HepG2 (cell line): Measurements from ENCODE around the gene TSPAN3. TPM values are rescaled to one million over a fixed set of nuclear protein-coding genes. Genes with fewer than 3 reads are reported as not detected.

ENCODE experiments used
- ATAC-seq: fragments of 200-7000 bp; cut with Tn5 transposase; 3 replicates; pipeline ENCODE4 v1.9.1; 2020; ENCODE audit warnings: mild to moderate bottlenecking, moderate library complexity
- BruUV-seq: library from RNA; stranded (reverse); fragments of 400-500 nt; replicated peaks from 2 replicates; lab custom pipeline; 2021; lab: Mats Ljungman, UMichigan
- CTCF ChIA-PET: fragments of 300-600 bp; formaldehyde crosslinking; extraction: SDS; loops from one replicate; lab custom pipeline; 2021; ENCODE audit warnings: low total read pairs, inconsistent platforms, low intra/inter-chr PET ratio; lab: Yijun Ruan, JAX
- POLR2A ChIA-PET: fragments of 350-600 bp; sonication (Branson Sonifier 250); formaldehyde crosslinking; loops from one replicate; lab custom pipeline; 2020; ENCODE audit warnings: antibody characterized with exemption, inconsistent platforms; lab: Yijun Ruan, JAX
- DNase-seq: peaks from one replicate; pipeline ENCODE4 v3.0.0-alpha.2; 2015; ENCODE audit warnings: low spot score
- FAIRE-seq: peaks from 3 replicates; lab custom pipeline; 2011; peaks lifted over from hg19 to GRCh38; lab: Jason Lieb, UNC
- H2AFZ ChIP-seq: one replicate; pipeline ENCODE4 v1.6.1; 2011; ENCODE audit warnings: low read length, inconsistent platforms
- H3K27ac ChIP-seq: fragments of 300-600 bp; 3 replicates; pipeline ENCODE4 v1.8.0; 2011; ENCODE audit warnings: mixed run types, mild to moderate bottlenecking, mixed read lengths, low read length, inconsistent platforms; ENCODE audit not compliant: insufficient read depth; ENCODE audit errors: extremely low read length
- H3K27me3 ChIP-seq, 2 experiments: fragments of 200-600 bp in 1 of 2; 2 replicates in 1 of 2; 3 replicates in 1 of 2; pipeline versions ENCODE4 v1.6.0 to v1.8.0; 2011; ENCODE audit warnings: low read length in 2 of 2, mild to moderate bottlenecking in 2 of 2, moderate library complexity in 2 of 2, inconsistent platforms in 1 of 2; ENCODE audit not compliant: insufficient read depth in 2 of 2, control insufficient read depth in 1 of 2
- H3K36me3 ChIP-seq, 2 experiments: fragments of 200-600 bp in 1 of 2; replicated peaks in 1 of 2; 2 replicates in 1 of 2; 3 replicates in 1 of 2; pipeline versions ENCODE4 v1.5.1 to v1.8.0; 2011; ENCODE audit warnings: low read length in 2 of 2, inconsistent platforms in 1 of 2; ENCODE audit not compliant: insufficient read depth in 2 of 2, control insufficient read depth in 1 of 2
- H3K4me1 ChIP-seq: 2 replicates; pipeline ENCODE4 v1.5.1; 2012; ENCODE audit warnings: low read length, inconsistent platforms; ENCODE audit not compliant: insufficient read depth
- H3K4me2 ChIP-seq: 2 replicates; pipeline ENCODE4 v1.6.0; 2011; ENCODE audit warnings: low read depth, low read length, inconsistent platforms
- H3K4me3 ChIP-seq, 3 experiments: fragments of 200-600 bp in 1 of 3; sonication (generic), shearing (Covaris generic) in 1 of 3; replicated peaks in 1 of 3; 2 replicates each; pipeline ENCODE4 v1.5.1; 2011 to 2016; ENCODE audit warnings: low read length in 3 of 3, inconsistent platforms in 2 of 3, low read depth in 2 of 3, mild to moderate bottlenecking in 2 of 3, control low read depth in 1 of 3, mixed read lengths in 1 of 3; ENCODE audit not compliant: insufficient read depth in 1 of 3
- H3K79me2 ChIP-seq: one replicate; pipeline ENCODE4 v1.6.1; 2011; ENCODE audit warnings: low read length, inconsistent platforms; ENCODE audit not compliant: insufficient read depth
- H3K9ac ChIP-seq: 2 replicates; pipeline ENCODE4 v1.6.0; 2011; ENCODE audit warnings: mild to moderate bottlenecking, low read depth, low read length, inconsistent platforms; ENCODE audit not compliant: insufficient read depth
- H3K9me3 ChIP-seq: 2 replicates; pipeline ENCODE4 v1.5.1; 2012; ENCODE audit warnings: mild to moderate bottlenecking, low read length
- H4K20me1 ChIP-seq: 2 replicates; pipeline ENCODE4 v1.6.0; 2011; ENCODE audit warnings: inconsistent platforms, mild to moderate bottlenecking, low read length, moderate library complexity; ENCODE audit not compliant: insufficient read depth
- BHLHE40 ChIP-seq: IDR thresholded peaks from 2 replicates; pipeline ENCODE4 v1.6.1; 2011; ENCODE audit warnings: low read length, improper control_type of control experiment
- DPF2 ChIP-seq: sonication (generic); formaldehyde crosslinking; IDR thresholded peaks from 2 replicates; pipeline ENCODE4 v1.4.0; 2020; ENCODE audit warnings: mild to moderate bottlenecking, low read depth, missing genetic modification reagents, borderline replicate concordance
- FIP1L1 ChIP-seq: fragments of 200-400 bp; formaldehyde crosslinking; IDR thresholded peaks from 2 replicates; pipeline ENCODE4 v1.6.1; 2018; ENCODE audit warnings: low read depth, mild to moderate bottlenecking, low read length, moderate library complexity, borderline replicate concordance; ENCODE audit not compliant: insufficient read depth
- FOXO4 ChIP-seq: sonication (generic); formaldehyde crosslinking; conservative IDR thresholded peaks from 2 replicates; pipeline ENCODE4 v1.8.1; 2023; ENCODE audit warnings: missing genetic modification reagents
- HIVEP1 ChIP-seq: sonication (generic); formaldehyde crosslinking; IDR thresholded peaks from 2 replicates; pipeline ENCODE4 v1.4.0; 2020; ENCODE audit warnings: mild to moderate bottlenecking, missing genetic modification reagents
- HMG20A ChIP-seq: IDR thresholded peaks from 2 replicates; pipeline ENCODE4 v1.6.1; 2016; ENCODE audit warnings: borderline replicate concordance
- NBN ChIP-seq: fragments of 450-650 bp; conservative IDR thresholded peaks from 2 replicates; pipeline ENCODE4 v1.6.1; 2017
- RBM39 ChIP-seq: fragments of 200-400 bp; formaldehyde crosslinking; IDR thresholded peaks from one replicate; pipeline ENCODE4 v1.6.1; 2018; ENCODE audit warnings: antibody characterized with exemption, mild to moderate bottlenecking, low read depth, low read length; ENCODE audit not compliant: poor library complexity, severe bottlenecking
- ZMYM2 ChIP-seq: sonication (generic); formaldehyde crosslinking; IDR thresholded peaks from 2 replicates; pipeline ENCODE4 v1.8.0; 2022; ENCODE audit warnings: mild to moderate bottlenecking, missing genetic modification reagents
- ZNF597 ChIP-seq: sonication (generic); formaldehyde crosslinking; IDR thresholded peaks from 2 replicates; pipeline ENCODE4 v1.5.0; 2020; ENCODE audit warnings: missing genetic modification reagents
- ZUFSP ChIP-seq: sonication (generic); formaldehyde crosslinking; IDR thresholded peaks from 2 replicates; pipeline ENCODE4 v1.9.0; 2021; ENCODE audit warnings: missing genetic modification reagents, mild to moderate bottlenecking, borderline replicate concordance
- WGBS: methylation state at CpG from one replicate; pipeline ENCODE4 v1.1.6; 2017; ENCODE audit warnings: low lambda C conversion rate; 5-methylcytosine and 5-hydroxymethylcytosine counted together
- in situ Hi-C: cut with HindIII; loops from 2 replicates; pipeline ENCODE4 v1.10.0; 2017; ENCODE audit warnings: low pct_unique_long_range_greater_than_20kb; ENCODE audit not compliant: extremely low pct_ligation_motif_present
- intact Hi-C: fragments of 100-400 bp; cut with micrococcal nuclease; formaldehyde crosslinking; loops from one replicate; pipeline ENCODE4 v1.10.0; 2022; ENCODE audit not compliant: unreplicated experiment
- polyA plus RNA-seq, 8 experiments: library from polyadenylated mRNA; depleted of rRNA in 3 of 8; stranded (reverse) in 7 of 8; unstranded in 1 of 8; fragments of >200 nt; fragmentation: Illumina TruSeq in 4 of 8; extraction: Trizol in 4 of 8; gene quantifications; 2 replicates each; pipeline versions ENCODE4 v1.2.1 to v1.2.3, GENCODE V29; 2011 to 2016; ENCODE audit warnings: low read depth in 4 of 8, missing spikeins in 1 of 8, mixed read lengths in 1 of 8; ENCODE audit not compliant: insufficient read depth in 1 of 8
- total RNA-seq, 5 experiments: library from RNA; depleted of rRNA; stranded (reverse); fragments of >200 nt; fragmentation: Illumina TruSeq; extraction: Trizol; gene quantifications; 2 replicates each; pipeline ENCODE4 v1.2.3, GENCODE V29; 2016; ENCODE audit warnings: low read depth in 1 of 5
- TF ChIP-seq, protein P1 (sequence below): sonication (generic); formaldehyde crosslinking; IDR thresholded peaks from 2 replicates; pipeline ENCODE4 v1.4.0; 2020; ENCODE audit warnings: mild to moderate bottlenecking, missing genetic modification reagents
- TF ChIP-seq, protein P2 (sequence below): sonication (generic); formaldehyde crosslinking; IDR thresholded peaks from 2 replicates; pipeline ENCODE4 v1.5.0; 2020; ENCODE audit warnings: mild to moderate bottlenecking, missing genetic modification reagents

The TSPAN3 gene
- total and polyA plus RNA-seq, 2 of the 13 experiments (the other 11 are each of a cell fraction or from before 2014, with no cell fraction given) = 167 to 170 TPM

DNA sequence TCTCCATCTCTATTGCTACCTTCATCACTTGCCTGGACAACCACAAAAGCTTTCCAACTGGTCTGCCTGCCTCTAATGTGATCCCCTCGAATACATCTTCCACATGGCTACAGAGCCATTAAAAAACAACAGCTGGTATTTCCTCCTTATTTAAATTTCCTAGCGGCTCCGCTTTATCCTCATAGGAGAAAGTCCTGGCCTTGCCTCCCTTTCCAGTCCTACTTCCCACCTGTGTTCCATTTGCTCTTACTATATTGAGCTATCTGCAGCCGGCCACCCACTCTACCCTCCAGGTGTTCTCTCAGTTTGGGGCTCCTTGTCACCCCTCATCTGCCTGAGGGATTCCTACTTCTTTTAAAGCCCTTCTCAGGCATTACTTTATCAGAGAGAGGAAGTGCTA, 49.7 kb upstream of the TSPAN3 start:
- H3K27ac ChIP-seq = no peak overlapping the region
- no peaks in the 10 kb centered on the region; a peak in 1 of 5 replicates for H3K36me3 ChIP-seq
- H3K9ac ChIP-seq = no peak overlapping the region
- H3K4me3 ChIP-seq = no peak overlapping the region
- FAIRE-seq (no peak), DNase-seq (no peak), ATAC-seq (no peak)
- BruUV-seq = no TSS peak
- no peaks in the 10 kb centered on the region for H3K9me3 ChIP-seq
- H2AFZ ChIP-seq = no peak overlapping the region
- in situ Hi-C loops (loop anchor here (5.0 kb wide), 1 partner anchor 47 kb away; no protein-coding TSS in a partner anchor), intact Hi-C loops (no loop called here)
- 96% methylated on average over 4 of the region's 4 CpGs for WGBS
- H3K79me2 ChIP-seq = no peaks in the 10 kb centered on the region
- ChIA-PET POLR2A (no interaction called here), CTCF (no interaction called here)
- H3K4me2 ChIP-seq = no peak overlapping the region
- H3K27me3 ChIP-seq = no peaks in the 10 kb centered on the region
- 0 out of 2 replicates have a peak, but pooled peaks cover 5% of the 10 kb centered on the region for H3K4me1 ChIP-seq
- H4K20me1 ChIP-seq = no peaks in the 10 kb centered on the region
- TF ChIP-seq RBM39 (no peak), ZMYM2 (CRISPR knock-in tag) (no peak), NBN (no peak), DPF2 (CRISPR knock-in tag) (no peak), HIVEP1 (no peak), FOXO4 (CRISPR knock-in tag) (no peak), FIP1L1 (no peak), ZNF597 (CRISPR knock-in tag) (no peak), HMG20A (no peak), BHLHE40 (no peak), ZUFSP (CRISPR knock-in tag) (no peak)
- TF ChIP-seq, protein P1, sequence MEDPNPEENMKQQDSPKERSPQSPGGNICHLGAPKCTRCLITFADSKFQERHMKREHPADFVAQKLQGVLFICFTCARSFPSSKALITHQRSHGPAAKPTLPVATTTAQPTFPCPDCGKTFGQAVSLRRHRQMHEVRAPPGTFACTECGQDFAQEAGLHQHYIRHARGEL = no peak
- TF ChIP-seq, protein P2, sequence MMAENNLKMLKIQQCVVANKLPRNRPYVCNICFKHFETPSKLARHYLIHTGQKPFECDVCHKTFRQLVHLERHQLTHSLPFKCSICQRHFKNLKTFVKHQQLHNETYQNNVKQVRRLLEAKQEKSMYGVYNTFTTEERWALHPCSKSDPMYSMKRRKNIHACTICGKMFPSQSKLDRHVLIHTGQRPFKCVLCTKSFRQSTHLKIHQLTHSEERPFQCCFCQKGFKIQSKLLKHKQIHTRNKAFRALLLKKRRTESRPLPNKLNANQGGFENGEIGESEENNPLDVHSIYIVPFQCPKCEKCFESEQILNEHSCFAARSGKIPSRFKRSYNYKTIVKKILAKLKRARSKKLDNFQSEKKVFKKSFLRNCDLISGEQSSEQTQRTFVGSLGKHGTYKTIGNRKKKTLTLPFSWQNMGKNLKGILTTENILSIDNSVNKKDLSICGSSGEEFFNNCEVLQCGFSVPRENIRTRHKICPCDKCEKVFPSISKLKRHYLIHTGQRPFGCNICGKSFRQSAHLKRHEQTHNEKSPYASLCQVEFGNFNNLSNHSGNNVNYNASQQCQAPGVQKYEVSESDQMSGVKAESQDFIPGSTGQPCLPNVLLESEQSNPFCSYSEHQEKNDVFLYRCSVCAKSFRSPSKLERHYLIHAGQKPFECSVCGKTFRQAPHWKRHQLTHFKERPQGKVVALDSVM (CRISPR knock-in tag) = no peak
